CD8-positive, alpha-beta memory T cell (primary cell): ENCODE data around the gene RPS10. TPM values are rescaled to one million over a fixed set of nuclear protein-coding genes. Genes with fewer than 3 reads are reported as not detected.
A peak's percentile ranks its signal among the peaks of the same experiment; 100 is the strongest.

Source experiments
- CTCF ChIA-PET: fragments of 350-600 bp; sonication (Branson Sonifier 250); formaldehyde crosslinking; loops from one replicate; lab custom pipeline; 2021; ENCODE audit warnings: antibody characterized with exemption; lab: Charles Lee
- POLR2A ChIA-PET: fragments of 350-600 bp; sonication (Branson Sonifier 250); formaldehyde crosslinking; loops from one replicate; lab custom pipeline; 2021; ENCODE audit warnings: antibody characterized with exemption; lab: Charles Lee
- DNase-seq, 5 donors: peaks; one replicate each; pipeline versions ENCODE4 v3.0.0 to v3.0.0-alpha.2; 2020 to 2022; ENCODE audit warnings: mixed read lengths in 1 of 5
- H3K27ac ChIP-seq: one replicate; pipeline ENCODE4 v1.7.0; 2013; ENCODE audit warnings: low read depth, mild to moderate bottlenecking, low read length, moderate library complexity
- H3K27me3 ChIP-seq: 2 replicates; pipeline ENCODE4 v1.7.0; 2013; ENCODE audit warnings: low read length, mild to moderate bottlenecking; ENCODE audit not compliant: insufficient read depth, poor library complexity, severe bottlenecking
- H3K36me3 ChIP-seq: 2 replicates; pipeline ENCODE4 v1.7.0; 2013; ENCODE audit warnings: mild to moderate bottlenecking, low read length, moderate library complexity; ENCODE audit not compliant: insufficient read depth
- H3K4me1 ChIP-seq: 2 replicates; pipeline ENCODE4 v1.7.0; 2013; ENCODE audit warnings: mild to moderate bottlenecking, low read length, moderate library complexity; ENCODE audit not compliant: insufficient read depth
- H3K4me3 ChIP-seq: 2 replicates; pipeline ENCODE4 v1.7.0; 2013; ENCODE audit warnings: mild to moderate bottlenecking, low read length
- H3K9me3 ChIP-seq: 2 replicates; pipeline ENCODE4 v1.7.0; 2013; ENCODE audit warnings: mild to moderate bottlenecking, low read length
- H3K27ac Mint-ChIP-seq, 8 donors: one replicate each; pipeline ENCODE4 v1.8.0; 2020 to 2021; ENCODE audit warnings: mixed read lengths in 8 of 8, mild to moderate bottlenecking in 6 of 8, inconsistent platforms in 3 of 8, moderate library complexity in 3 of 8
- H3K27me3 Mint-ChIP-seq, 2 donors: one replicate each; pipeline ENCODE4 v1.8.0; 2020 to 2021; ENCODE audit warnings: mixed read lengths in 2 of 2, mild to moderate bottlenecking in 1 of 2, moderate library complexity in 1 of 2
- H3K36me3 Mint-ChIP-seq, 3 donors: one replicate each; pipeline ENCODE4 v1.8.0; 2020 to 2021; ENCODE audit warnings: mixed read lengths in 3 of 3, inconsistent platforms in 1 of 3, mild to moderate bottlenecking in 1 of 3
- H3K4me1 Mint-ChIP-seq, 3 donors: one replicate each; pipeline ENCODE4 v1.8.0; 2020 to 2021; ENCODE audit warnings: mixed read lengths in 3 of 3, inconsistent platforms in 1 of 3, mild to moderate bottlenecking in 1 of 3
- H3K4me3 Mint-ChIP-seq, 7 donors: one replicate each; pipeline ENCODE4 v1.8.0; 2020 to 2021; ENCODE audit warnings: mixed read lengths in 7 of 7, mild to moderate bottlenecking in 6 of 7, moderate library complexity in 4 of 7, inconsistent platforms in 2 of 7
- H3K9me3 Mint-ChIP-seq, 5 donors: one replicate each; pipeline ENCODE4 v1.8.0; 2020 to 2022; ENCODE audit warnings: mixed read lengths in 5 of 5, mild to moderate bottlenecking in 3 of 5, moderate library complexity in 2 of 5, inconsistent platforms in 1 of 5
- polyA plus RNA-seq: library from polyadenylated mRNA; unstranded; fragments of 300-500 nt; fragmentation: Illumina TruSeq; gene quantifications from one replicate; pipeline ENCODE4 v1.2.3, GENCODE V29; 2021
- total RNA-seq, 2 experiments: library from RNA; stranded (reverse); gene quantifications; one replicate each; pipeline ENCODE4 v1.2.3, GENCODE V29; 2021

Gene RPS10
- total and polyA plus RNA-seq, 3 experiments from 2014 or later = 1,462 to 2,032 (median 1,999) TPM

- Mint-ChIP-seq H3K27me3 (no peaks in the 10 kb centered on the region), H3K9me3 (no peaks in the 10 kb centered on the region), H3K27ac (no peak overlapping the region), H3K4me3 (no peak overlapping the region), H3K4me1 (peaks cover 21 to 47% (median 37%) of the 10 kb centered on the region in 3 donors), H3K36me3 (peaks cover 0 to 5% (median 1%) of the 10 kb centered on the region in 3 donors)
- Histone ChIP-seq H3K36me3 (no peaks in the 10 kb centered on the region), H3K27me3 (no peaks in the 10 kb centered on the region), H3K4me1 (peaks cover 10% of the 10 kb centered on the region), H3K4me3 (peak overlapping the region; percentile 73), H3K9me3 (no peaks in the 10 kb centered on the region), H3K27ac (peak overlapping the region; percentile 79)
- ChIA-PET CTCF (interaction anchor here (1.8 to 5.1 kb wide), 3 partner anchors 25 to 194 kb away, joined by 6 to 35 read pairs (median 9); partner anchors contain the start of gene SMIM29), POLR2A (interaction anchor here (0.6 to 1.2 kb wide), 2 partner anchors 8 to 141 kb away, joined by 3 read pairs; no protein-coding TSS in a partner anchor)
- no peak for DNase-seq
These were observed 35.1 kb downstream of the RPS10 start for GRCh38 chr6:34390531-34391472.

- H3K9me3 Mint-ChIP-seq = no peaks in the 10 kb centered on the region
- DNase-seq = no peak
- Histone ChIP-seq H3K36me3 (no peaks in the 10 kb centered on the region), H3K27me3 (no peaks in the 10 kb centered on the region), H3K27ac (no peak overlapping the region), H3K9me3 (no peaks in the 10 kb centered on the region), H3K4me1 (peaks cover 13% of the 10 kb centered on the region), H3K4me3 (no peak overlapping the region)
- ChIA-PET POLR2A (no interaction called here), CTCF (interaction anchor here (0.6 kb wide), 1 partner anchor 193 kb away, joined by 3 read pairs; no protein-coding TSS in a partner anchor)
- H3K4me1 Mint-ChIP-seq = peaks cover 26 to 59% (median 46%) of the 10 kb centered on the region in 3 donors
- peaks cover 0 to 5% (median 1%) of the 10 kb centered on the region in 3 donors for H3K36me3 Mint-ChIP-seq
- H3K4me3 Mint-ChIP-seq = no peak overlapping the region
- H3K27ac Mint-ChIP-seq = peak overlapping the region in 1 of 8 donors; percentile 46
- no peaks in the 10 kb centered on the region for H3K27me3 Mint-ChIP-seq
These were observed 36.8 kb downstream of the RPS10 start for GRCh38 chr6:34389034-34389433.

GRCh38 chr6:34388421-34388820 is 37.4 kb downstream of the RPS10 start:
- no peak for DNase-seq
- POLR2A ChIA-PET = no interaction called here
- Mint-ChIP-seq H3K27me3 (no peaks in the 10 kb centered on the region), H3K36me3 (peaks cover 0 to 8% (median 3%) of the 10 kb centered on the region in 3 donors), H3K9me3 (no peaks in the 10 kb centered on the region), H3K27ac (no peak overlapping the region), H3K4me1 (peaks cover 24 to 60% (median 47%) of the 10 kb centered on the region in 3 donors), H3K4me3 (no peak overlapping the region)
- Histone ChIP-seq H3K27ac (no peak overlapping the region), H3K9me3 (no peaks in the 10 kb centered on the region), H3K4me3 (no peak overlapping the region), H3K27me3 (no peaks in the 10 kb centered on the region), H3K36me3 (no peaks in the 10 kb centered on the region), H3K4me1 (peaks cover 13% of the 10 kb centered on the region)
- CTCF ChIA-PET = no interaction called here

- Mint-ChIP-seq H3K27me3 (no peaks in the 10 kb centered on the region), H3K9me3 (no peaks in the 10 kb centered on the region), H3K36me3 (peaks cover 0 to 3% (median 3%) of the 10 kb centered on the region in 3 donors), H3K4me3 (no peak overlapping the region), H3K4me1 (peaks cover 18 to 55% (median 39%) of the 10 kb centered on the region in 3 donors), H3K27ac (peak overlapping the region in 1 of 8 donors; percentile 11)
- no peaks in the 10 kb centered on the region for H3K27me3 ChIP-seq
- ChIA-PET POLR2A (no interaction called here), CTCF (interaction anchor here (1.3 kb wide), 1 partner anchor 137 kb away, joined by 3 read pairs; no protein-coding TSS in a partner anchor)
- H3K4me1 ChIP-seq = peaks cover 13% of the 10 kb centered on the region
- no peaks in the 10 kb centered on the region for H3K36me3 ChIP-seq
- no peak overlapping the region for H3K27ac ChIP-seq
- no peaks in the 10 kb centered on the region for H3K9me3 ChIP-seq
- H3K4me3 ChIP-seq = no peak overlapping the region
- no peak for DNase-seq
These were observed 39.3 kb downstream of the RPS10 start for GRCh38 chr6:34386316-34387137.

- no peak for DNase-seq
- H3K27me3 Mint-ChIP-seq = no peaks in the 10 kb centered on the region
- H3K36me3 ChIP-seq = no peaks in the 10 kb centered on the region
- no peak overlapping the region for H3K4me3 ChIP-seq
- CTCF ChIA-PET = no interaction called here
- peaks cover 19 to 57% (median 46%) of the 10 kb centered on the region in 3 donors for H3K4me1 Mint-ChIP-seq
- H3K27ac ChIP-seq = no peak overlapping the region
- no peaks in the 10 kb centered on the region for H3K27me3 ChIP-seq
- H3K9me3 ChIP-seq = no peaks in the 10 kb centered on the region
- peaks cover 6% of the 10 kb centered on the region for H3K4me1 ChIP-seq
- H3K4me3 Mint-ChIP-seq = no peak overlapping the region
- H3K9me3 Mint-ChIP-seq = no peaks in the 10 kb centered on the region
- no peak overlapping the region for H3K27ac Mint-ChIP-seq
- H3K36me3 Mint-ChIP-seq = peaks cover 0 to 3% (median 3%) of the 10 kb centered on the region in 3 donors
- POLR2A ChIA-PET = no interaction called here
These were observed 40.1 kb downstream of the RPS10 start for GRCh38 chr6:34385793-34386195.

GRCh38 chr6:34384321-34385153 is 41.3 kb downstream of the RPS10 start:
- no peaks in the 10 kb centered on the region for H3K27me3 Mint-ChIP-seq
- POLR2A ChIA-PET = no interaction called here
- peaks cover 23 to 59% (median 51%) of the 10 kb centered on the region in 3 donors for H3K4me1 Mint-ChIP-seq
- H3K27me3 ChIP-seq = no peaks in the 10 kb centered on the region
- no peaks in the 10 kb centered on the region for H3K36me3 ChIP-seq
- no peak overlapping the region for H3K27ac ChIP-seq
- CTCF ChIA-PET = no interaction called here
- no peaks in the 10 kb centered on the region for H3K9me3 Mint-ChIP-seq
- no peaks in the 10 kb centered on the region for H3K9me3 ChIP-seq
- H3K36me3 Mint-ChIP-seq = peaks cover 0 to 5% (median 3%) of the 10 kb centered on the region in 3 donors
- no peak for DNase-seq
- H3K4me3 Mint-ChIP-seq = no peak overlapping the region
- H3K4me3 ChIP-seq = no peak overlapping the region
- H3K4me1 ChIP-seq = peaks cover 4% of the 10 kb centered on the region
- H3K27ac Mint-ChIP-seq = no peak overlapping the region

GRCh38 chr6:34383656-34384320 is 42.1 kb downstream of the RPS10 start:
- Histone ChIP-seq H3K4me3 (no peak overlapping the region), H3K9me3 (no peaks in the 10 kb centered on the region), H3K27me3 (no peaks in the 10 kb centered on the region), H3K27ac (no peak overlapping the region), H3K36me3 (no peaks in the 10 kb centered on the region), H3K4me1 (peaks cover 4% of the 10 kb centered on the region)
- Mint-ChIP-seq H3K4me1 (peaks cover 22 to 54% (median 48%) of the 10 kb centered on the region in 3 donors), H3K36me3 (peaks cover 0 to 6% (median 3%) of the 10 kb centered on the region in 3 donors), H3K9me3 (no peaks in the 10 kb centered on the region), H3K27me3 (no peaks in the 10 kb centered on the region), H3K27ac (peak overlapping the region in 3 of 8 donors; percentile 30 to 48 (median 46)), H3K4me3 (no peak overlapping the region)
- DNase-seq = no peak
- CTCF ChIA-PET = no interaction called here
- POLR2A ChIA-PET = no interaction called here
